ENCODE results near the gene CXXC1. TPM values are rescaled to one million over a fixed set of nuclear protein-coding genes. Genes with fewer than 3 reads are reported as not detected.
"Not testable (repeated sequence)": the region's sequence is repeated elsewhere in the genome, so short reads cannot be mapped to it uniquely, and the experiment has no call there.

The CXXC1 gene
- total RNA-seq, 1 experiment from 2014 or later: 35.6 TPM

- DNase-seq (ENCODE audit: low read depth): no peak
These were observed 12.6 kb downstream of the CXXC1 start for GRCh38 chr18:50274941-50275340.

- no peak for DNase-seq (ENCODE audit: low read depth)
These were observed 13.4 kb downstream of the CXXC1 start for GRCh38 chr18:50274044-50274442.

GRCh38 chr18:50273203-50274043, 14.1 kb downstream of the CXXC1 start:
- DNase-seq (ENCODE audit: low read depth): no peak

- DNase-seq (ENCODE audit: low read depth): no peak
These were observed 14.9 kb downstream of the CXXC1 start for GRCh38 chr18:50272568-50272967.

- DNase-seq (ENCODE audit: low read depth): no peak
These were observed 19.3 kb downstream of the CXXC1 start for GRCh38 chr18:50268022-50268747.

GRCh38 chr18:50266248-50266704, 21.2 kb downstream of the CXXC1 start, which contains the start of gene CFAP53:
TSS of gene CFAP53 (minus strand) at chr18:50266495. CDS start at chr18:50266404, 91 bp downstream.
- DNase-seq (ENCODE audit: low read depth): peak; percentile 87

GRCh38 chr18:50262977-50263376, 24.5 kb downstream of the CXXC1 start:
- no peak for DNase-seq (ENCODE audit: low read depth)

- no peak for DNase-seq (ENCODE audit: low read depth)
These were observed 36.6 kb downstream of the CXXC1 start for GRCh38 chr18:50250935-50251334.

GRCh38 chr18:50249576-50249975, 37.9 kb downstream of the CXXC1 start:
- no peak for DNase-seq (ENCODE audit: low read depth)

- DNase-seq (ENCODE audit: low read depth): no peak
These were observed 39.9 kb downstream of the CXXC1 start for GRCh38 chr18:50247561-50247960.

GRCh38 chr18:50241768-50242167, 45.7 kb downstream of the CXXC1 start:
- DNase-seq (ENCODE audit: low read depth): not testable (repeated sequence)

- DNase-seq (ENCODE audit: low read depth): peak; percentile 5
These were observed 47.4 kb downstream of the CXXC1 start for GRCh38 chr18:50240080-50240563.

- no peak for DNase-seq (ENCODE audit: low read depth)
These were observed 55.1 kb downstream of the CXXC1 start for GRCh38 chr18:50232419-50232818.

Other genes with a start within 250 kb of the CXXC1 start
- gene MYO5B, start 92.5 kb downstream of the CXXC1 start, total RNA-seq (2014; rRNA removed; shearing (Covaris generic)): 2.8 and 3.1 TPM in 2 replicates
- gene CFAP53, start 21.2 kb downstream of the CXXC1 start, total RNA-seq (2014; rRNA removed; shearing (Covaris generic)): 0.06 and 4.3 TPM in 2 replicates
- gene MBD1, start 6.2 kb downstream of the CXXC1 start, total RNA-seq (2014; rRNA removed; shearing (Covaris generic)): 41.0 and 50.5 TPM in 2 replicates
- 48.2 and 62.6 TPM in 2 replicates for gene SKA1, start 87.4 kb upstream of the CXXC1 start, total RNA-seq (2014; rRNA removed; shearing (Covaris generic))

Measured in Daoy (cell line).